Fibroblast of skin of left biceps (primary cell): ENCODE data around the gene LANCL2.
A peak's percentile ranks its signal among the peaks of the same experiment; 100 is the strongest.

Source experiments
- DNase-seq, 2 experiments: peaks; one replicate each; pipeline ENCODE4 v3.0.0-alpha.2; 2013; ENCODE audit warnings: low read depth in 2 of 2

Gene LANCL2

DNA sequence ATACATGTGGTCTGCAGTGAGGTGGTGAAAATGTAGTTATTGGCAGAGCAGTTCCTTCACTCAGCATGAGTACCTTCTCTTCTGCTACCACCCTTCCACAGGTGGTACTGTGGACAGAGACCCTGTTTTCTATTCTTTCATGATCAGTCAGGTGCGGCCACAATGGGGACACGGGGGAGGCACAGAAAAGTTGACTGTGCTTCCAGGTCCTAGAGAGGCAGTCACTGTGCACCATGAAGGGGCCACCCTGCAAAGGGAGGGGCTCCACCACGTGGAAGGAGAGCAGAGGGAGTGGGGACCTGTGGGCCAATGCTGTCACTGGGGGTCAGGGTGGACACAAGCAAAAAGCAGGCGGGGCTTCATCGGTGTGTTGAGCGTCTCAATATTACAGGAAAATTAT is 3.6 kb upstream of the LANCL2 start:
- no peak for DNase-seq

DNA sequence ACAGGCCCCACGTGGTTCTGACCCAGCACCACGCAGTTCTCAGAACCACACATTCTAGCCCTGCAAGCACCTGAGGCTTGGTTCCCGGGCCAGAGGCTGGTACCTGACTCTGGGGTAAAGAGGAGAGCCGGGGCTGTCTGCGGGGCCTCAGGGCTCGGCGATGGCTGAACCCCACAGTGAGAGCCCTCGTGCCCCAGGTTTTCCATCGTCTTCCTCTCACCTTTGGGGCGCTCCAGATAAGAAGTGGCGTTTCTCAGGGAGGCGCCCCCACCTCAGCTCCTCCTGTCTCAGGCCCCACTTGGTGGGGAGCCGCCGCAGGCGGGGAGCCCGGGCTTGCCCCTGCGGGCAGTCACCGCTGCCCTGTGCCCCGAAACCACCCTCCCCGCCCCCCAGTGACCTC is 2.2 kb upstream of the LANCL2 start:
- no peak for DNase-seq

DNA sequence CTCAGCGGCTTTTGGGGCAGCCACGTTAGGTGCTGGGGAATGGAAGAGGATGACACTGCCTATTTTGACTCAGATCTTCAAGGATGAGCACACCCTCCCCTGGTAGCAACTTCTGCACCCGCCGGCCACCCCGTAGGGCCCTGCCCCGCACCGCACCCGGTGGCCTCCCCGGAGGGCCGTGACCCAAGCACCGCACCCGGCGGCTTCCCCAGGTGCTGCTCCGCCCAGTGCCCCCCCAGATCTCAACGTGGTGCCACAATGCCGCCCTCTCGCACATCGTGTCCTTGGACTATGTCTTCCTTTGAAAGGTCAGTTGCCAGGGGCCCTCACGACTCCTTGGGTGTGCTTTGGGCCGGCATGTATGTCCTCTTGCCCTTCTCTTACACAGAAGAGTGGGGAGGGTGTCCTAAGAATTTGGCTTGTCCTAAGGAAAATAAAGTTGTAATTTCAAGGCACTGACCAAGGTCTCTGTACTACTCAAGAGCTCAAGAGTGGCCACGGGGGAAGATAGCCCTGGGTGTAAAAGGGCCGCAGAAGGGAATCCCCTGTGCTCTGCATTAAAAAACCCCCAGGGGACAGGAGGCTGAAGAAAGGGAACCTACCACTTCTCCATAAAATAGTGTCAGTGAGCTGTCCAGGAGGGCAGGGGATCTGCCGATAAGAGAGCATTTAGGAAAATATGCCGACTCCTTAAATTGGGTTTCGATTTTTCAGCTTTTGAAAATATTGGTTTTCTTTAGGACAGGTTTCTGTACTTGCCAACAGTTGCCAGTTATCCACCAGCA is 1.6 kb upstream of the LANCL2 start:
- no peak for DNase-seq

DNA sequence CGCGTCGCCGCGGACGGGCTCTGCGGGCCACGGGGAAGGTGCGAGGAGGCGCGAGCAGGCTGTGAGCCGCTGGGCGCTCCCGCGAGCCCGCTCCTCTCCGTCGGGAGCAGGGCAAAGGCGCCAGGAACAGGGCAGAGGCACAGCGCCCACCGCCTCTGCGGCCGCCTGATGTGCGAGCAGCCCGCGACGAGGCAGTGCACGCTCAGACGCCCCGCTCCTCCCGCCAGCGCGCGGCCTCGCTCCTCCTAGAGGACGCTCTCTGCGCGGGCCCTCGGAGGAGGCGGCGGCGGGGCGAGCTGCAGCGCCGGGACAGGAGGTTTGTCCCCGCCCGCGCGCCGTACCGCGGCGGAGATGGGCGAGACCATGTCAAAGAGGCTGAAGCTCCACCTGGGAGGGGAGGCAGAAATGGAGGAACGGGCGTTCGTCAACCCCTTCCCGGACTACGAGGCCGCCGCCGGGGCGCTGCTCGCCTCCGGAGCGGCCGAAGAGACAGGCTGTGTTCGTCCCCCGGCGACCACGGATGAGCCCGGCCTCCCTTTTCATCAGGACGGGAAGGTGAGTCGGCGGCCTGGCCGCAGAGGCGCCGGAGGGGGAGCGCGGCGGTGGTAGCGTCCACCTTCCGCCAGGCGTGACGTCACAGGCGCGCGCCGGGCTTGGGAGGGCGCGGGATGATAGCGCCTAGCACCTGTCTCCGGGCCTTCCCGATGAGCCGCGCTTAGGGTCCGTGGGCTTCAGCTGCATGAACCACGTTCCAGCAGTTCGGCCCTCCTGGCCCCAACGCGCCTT is 731 bp downstream of the LANCL2 start:
- DNase-seq, result peak; percentile 95 to 96

DNA sequence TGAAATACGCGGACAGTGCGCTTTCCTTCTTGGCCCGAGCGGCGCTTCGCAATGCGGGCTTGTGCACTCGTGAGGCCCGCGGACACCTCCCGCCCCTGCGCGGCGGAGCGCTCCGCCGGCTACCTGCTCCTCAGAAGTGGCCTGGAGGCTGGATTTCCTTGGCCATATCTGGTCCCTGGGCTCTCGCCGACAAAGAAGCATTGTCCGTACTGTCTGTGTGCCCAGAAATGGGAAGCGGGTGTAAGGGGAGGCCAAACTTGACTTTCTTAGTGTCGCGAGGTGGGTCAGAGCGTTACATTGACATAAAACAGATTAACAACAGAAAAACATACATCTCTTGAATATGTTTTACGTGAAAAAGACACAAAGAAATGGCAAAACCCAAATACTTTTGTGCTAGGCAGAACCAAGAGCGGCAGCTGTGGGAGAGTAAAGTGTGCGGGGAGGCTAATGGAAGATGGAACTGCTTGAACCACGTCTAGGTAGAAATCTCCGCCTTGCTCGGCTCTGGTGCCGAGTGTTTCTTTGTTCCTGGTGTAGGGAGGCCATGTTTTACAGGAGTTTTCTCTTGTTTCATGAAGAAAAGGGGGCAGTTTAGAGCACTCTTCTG is 1.4 kb downstream of the LANCL2 start:
- no peak for DNase-seq

- DNase-seq, result no peak
Observed at GRCh38 chr7:55367283-55367840, 2.2 kb downstream of the LANCL2 start.

GRCh38 chr7:55369427-55370400 is 4.6 kb downstream of the LANCL2 start:
- peak; percentile 92 for DNase-seq

DNA sequence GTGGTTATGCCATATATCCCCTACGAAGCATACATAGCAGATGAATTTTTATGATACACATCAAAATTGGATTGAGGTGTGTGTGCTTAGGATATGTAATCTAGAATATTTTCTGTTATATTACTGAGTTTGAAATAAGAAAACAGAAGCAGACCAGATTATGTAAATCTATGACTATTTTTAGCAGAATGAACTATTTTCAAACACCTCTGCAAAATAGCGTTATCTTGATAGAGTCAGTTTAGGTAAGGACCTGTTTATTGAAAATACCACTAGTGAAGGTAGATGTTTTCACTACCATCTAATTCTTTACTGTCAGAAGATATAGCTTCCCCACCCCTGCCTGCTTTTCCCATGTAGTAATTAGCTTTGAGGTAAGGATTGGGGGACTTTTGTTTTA is 9.1 kb downstream of the LANCL2 start:
- DNase-seq, result no peak

DNA sequence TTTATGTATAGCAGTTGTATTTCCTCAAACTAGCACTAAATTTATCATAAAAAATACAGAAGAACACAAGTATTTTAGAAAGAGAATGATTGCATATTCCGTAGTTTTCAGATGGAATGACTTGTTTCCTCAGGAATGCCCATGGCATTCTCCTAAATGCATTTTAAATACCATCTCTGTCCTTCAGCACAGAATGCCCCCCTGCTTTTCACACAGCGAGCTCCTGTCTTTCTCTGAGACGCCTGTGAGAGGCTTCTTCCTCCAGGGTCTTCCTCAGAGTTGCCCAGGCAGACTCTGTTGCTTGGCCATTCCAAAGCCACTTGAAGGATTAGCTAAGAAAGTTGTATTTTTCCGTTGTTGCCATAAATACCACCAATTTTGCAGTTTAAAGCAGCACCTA is 10.1 kb downstream of the LANCL2 start:
- no peak for DNase-seq

- DNase-seq, result no peak
Observed at GRCh38 chr7:55377162-55377817, 12.2 kb downstream of the LANCL2 start.

DNA sequence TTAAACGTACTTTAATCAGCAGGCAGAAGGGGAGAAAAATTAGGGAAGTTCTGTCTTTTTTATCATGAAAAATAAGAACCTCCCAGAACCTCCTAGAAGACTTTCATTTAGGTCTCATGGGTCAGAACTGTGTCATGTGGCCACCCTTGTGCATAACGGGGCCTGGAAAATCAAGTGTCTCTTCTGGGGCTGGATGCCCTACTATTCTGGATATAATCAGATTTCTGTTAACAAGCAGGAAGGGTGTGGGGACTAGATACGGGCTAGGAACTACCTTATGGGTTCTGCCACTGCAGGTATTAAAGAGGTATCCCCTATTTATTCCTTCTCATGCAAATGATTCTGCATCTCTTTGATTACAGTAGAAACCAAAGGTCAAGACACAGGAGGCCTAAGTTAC is 14.1 kb downstream of the LANCL2 start:
- no peak for DNase-seq

DNA sequence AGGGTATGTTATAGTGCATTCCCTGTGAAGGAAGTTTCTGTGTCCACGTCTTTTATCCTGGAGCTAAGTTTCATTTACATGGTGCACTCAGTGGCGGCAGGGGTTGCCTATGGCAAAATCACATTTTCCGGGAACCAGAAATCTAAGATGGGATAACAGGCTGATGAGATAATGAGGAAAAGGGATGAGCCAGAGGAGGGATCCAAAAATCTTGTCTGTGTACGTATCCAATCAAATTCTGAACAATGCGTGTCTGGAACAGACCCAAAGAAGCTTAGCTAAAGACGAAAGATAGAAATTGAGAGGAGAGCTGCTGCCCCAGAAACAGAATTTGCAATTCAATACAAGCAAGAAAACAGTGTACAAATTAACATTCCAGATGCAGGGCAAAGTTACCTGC is 16.1 kb downstream of the LANCL2 start:
- DNase-seq, result no peak

DNA sequence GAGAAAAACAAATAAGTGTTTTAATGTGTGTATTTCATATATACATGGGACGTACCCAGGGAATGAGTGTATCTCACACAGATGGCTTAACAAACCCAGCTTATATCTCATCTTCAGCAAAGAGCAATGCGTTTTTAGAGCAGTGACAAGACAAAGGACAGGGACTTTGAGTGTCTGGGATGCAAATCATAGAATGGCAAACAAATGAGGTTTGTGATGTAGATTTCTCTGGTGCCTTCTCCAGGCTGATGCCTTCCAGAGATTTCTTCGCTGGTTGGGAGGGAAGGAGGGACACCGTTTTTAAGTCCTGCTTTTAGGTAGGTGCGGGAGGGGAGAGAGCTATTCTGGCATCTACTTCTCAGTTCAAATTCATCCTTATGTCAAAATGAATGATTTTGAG is 16.6 kb downstream of the LANCL2 start:
- no peak for DNase-seq

GRCh38 chr7:55382251-55382650 is 17.1 kb downstream of the LANCL2 start:
- DNase-seq, result no peak

GRCh38 chr7:55386541-55386940 is 21.4 kb downstream of the LANCL2 start:
- no peak for DNase-seq

- DNase-seq, result no peak
Observed at GRCh38 chr7:55387062-55387965, 22.2 kb downstream of the LANCL2 start.

GRCh38 chr7:55396233-55396785 is 31.2 kb downstream of the LANCL2 start:
- DNase-seq, result no peak

- DNase-seq, result no peak
Observed at GRCh38 chr7:55397617-55398016, 32.5 kb downstream of the LANCL2 start.

- DNase-seq, result no peak
Observed at GRCh38 chr7:55400191-55400590, 35.1 kb downstream of the LANCL2 start.
